BE2C (cell line): Measurements from ENCODE around the gene ZFYVE28.

ENCODE experiments used
- DNase-seq: peaks from one replicate; pipeline ENCODE4 v3.0.0-alpha.2; 2020
- H3K27me3 ChIP-seq: fragments of 250-450 bp; sonication (Bioruptor Pico); 2 replicates; pipeline ENCODE4 v1.5.1; 2020; ENCODE audit warnings: mild to moderate bottlenecking
- H3K36me3 ChIP-seq: fragments of 250-450 bp; sonication (Bioruptor Pico); 2 replicates; pipeline ENCODE4 v1.5.1; 2020; ENCODE audit warnings: mild to moderate bottlenecking
- H3K4me1 ChIP-seq: fragments of 250-450 bp; sonication (Bioruptor Pico); 2 replicates; pipeline ENCODE4 v1.5.1; 2020
- H3K4me3 ChIP-seq: 2 replicates; pipeline ENCODE4 v1.5.1; 2011; ENCODE audit warnings: low read depth, low read length
- H3K9me3 ChIP-seq: fragments of 250-450 bp; sonication (Bioruptor Pico); 2 replicates; pipeline ENCODE4 v1.5.1; 2020
- CTCF ChIP-seq: IDR thresholded peaks from 2 replicates; pipeline ENCODE4 v1.5.1; 2012; ENCODE audit warnings: mild to moderate bottlenecking, low read depth, low read length

ZFYVE28 gene

GRCh38 chr4:2443061-2443730 lies 24.8 kb upstream of the ZFYVE28 start:
- no peak overlapping the region for H3K4me3 ChIP-seq

GRCh38 chr4:2442175-2442993 lies 23.9 kb upstream of the ZFYVE28 start:
- no peaks in the 10 kb centered on the region for H3K27me3 ChIP-seq
- DNase-seq, result no peak
- no peak for TF ChIP-seq CTCF

More at GRCh38 chr4:2443061-2443730, 24.8 kb upstream of the ZFYVE28 start:
- no peak for TF ChIP-seq CTCF
- no peaks in the 10 kb centered on the region for H3K4me1 ChIP-seq
- no peaks in the 10 kb centered on the region for H3K36me3 ChIP-seq
- no peaks in the 10 kb centered on the region for H3K9me3 ChIP-seq
- H3K27me3 ChIP-seq, result no peaks in the 10 kb centered on the region
- DNase-seq, result no peak

GRCh38 chr4:2441393-2442174 lies 23.1 kb upstream of the ZFYVE28 start:
- TF ChIP-seq CTCF, result peak; percentile 95

More at GRCh38 chr4:2442175-2442993, 23.9 kb upstream of the ZFYVE28 start:
- Histone ChIP-seq H3K9me3 (no peaks in the 10 kb centered on the region), H3K4me1 (no peaks in the 10 kb centered on the region), H3K4me3 (no peak overlapping the region), H3K36me3 (no peaks in the 10 kb centered on the region)

GRCh38 chr4:2438822-2439718 lies 20.6 kb upstream of the ZFYVE28 start:
- no peak for DNase-seq
- Histone ChIP-seq H3K9me3 (no peaks in the 10 kb centered on the region), H3K4me3 (no peak overlapping the region), H3K27me3 (no peaks in the 10 kb centered on the region), H3K36me3 (no peaks in the 10 kb centered on the region), H3K4me1 (no peaks in the 10 kb centered on the region)
- no peak for TF ChIP-seq CTCF

More at GRCh38 chr4:2441393-2442174, 23.1 kb upstream of the ZFYVE28 start:
- no peaks in the 10 kb centered on the region for H3K27me3 ChIP-seq
- no peaks in the 10 kb centered on the region for H3K9me3 ChIP-seq
- H3K4me3 ChIP-seq, result no peak overlapping the region
- no peaks in the 10 kb centered on the region for H3K36me3 ChIP-seq
- H3K4me1 ChIP-seq, result no peaks in the 10 kb centered on the region
- peak; percentile 86 for DNase-seq

- TF ChIP-seq CTCF, result no peak
- Histone ChIP-seq H3K36me3 (no peaks in the 10 kb centered on the region), H3K9me3 (no peaks in the 10 kb centered on the region), H3K4me1 (no peaks in the 10 kb centered on the region), H3K27me3 (no peaks in the 10 kb centered on the region), H3K4me3 (no peak overlapping the region)
- DNase-seq, result no peak
Measured at GRCh38 chr4:2437475-2438215, 19.2 kb upstream of the ZFYVE28 start.
